ENCODE measurements around the gene MAPKAP1.

MAPKAP1 gene

GRCh38 chr9:125463926-125464325 lies 243.1 kb downstream of the MAPKAP1 start:
- TF ChIP-seq CTCF (IDR thresholded peaks at IDR 0.05), result no peak

- TF ChIP-seq CTCF (IDR thresholded peaks at IDR 0.05), result no peak
Observed at GRCh38 chr9:125462861-125463291, 244.1 kb downstream of the MAPKAP1 start.

GRCh38 chr9:125461636-125462190 lies 245.3 kb downstream of the MAPKAP1 start:
- TF ChIP-seq CTCF (IDR thresholded peaks at IDR 0.05), result no peak

- no peak for TF ChIP-seq CTCF (IDR thresholded peaks at IDR 0.05)
Observed at GRCh38 chr9:125460883-125461635, 245.9 kb downstream of the MAPKAP1 start.

- TF ChIP-seq CTCF (IDR thresholded peaks at IDR 0.05), result no peak
Observed at GRCh38 chr9:125460346-125460745, 246.7 kb downstream of the MAPKAP1 start.

- no peak for TF ChIP-seq CTCF (IDR thresholded peaks at IDR 0.05)
Observed at GRCh38 chr9:125457357-125457756, 249.7 kb downstream of the MAPKAP1 start.

GRCh38 chr9:125455876-125456275 lies 251.1 kb downstream of the MAPKAP1 start:
- TF ChIP-seq CTCF (IDR thresholded peaks at IDR 0.05), result no peak
